H1 (cell line): ENCODE measurements around the gene MPDU1. TPM values are rescaled to one million over a fixed set of nuclear protein-coding genes. Genes with fewer than 3 reads are reported as not detected.

Experiments
- BACH1 ChIP-seq: IDR thresholded peaks from 2 replicates; pipeline ENCODE4 v1.6.1; 2012; ENCODE audit warnings: low read length, improper control_type of control experiment
- RAD21 ChIP-seq, 2 experiments: IDR thresholded peaks in 1 of 2; conservative IDR thresholded peaks in 1 of 2; 2 replicates each; pipeline ENCODE4 v1.6.1; 2011; ENCODE audit warnings: low read depth in 2 of 2, low read length in 2 of 2, improper control_type of control experiment in 1 of 2, inconsistent platforms in 1 of 2, mild to moderate bottlenecking in 1 of 2, moderate library complexity in 1 of 2
- SIN3A ChIP-seq, 2 experiments: IDR thresholded peaks in 1 of 2; conservative IDR thresholded peaks in 1 of 2; 2 replicates each; pipeline ENCODE4 v1.6.1; 2011 to 2012; ENCODE audit warnings: low read length in 2 of 2, improper control_type of control experiment in 1 of 2, low read depth in 1 of 2, mild to moderate bottlenecking in 1 of 2
- SRF ChIP-seq: IDR thresholded peaks from 2 replicates; pipeline ENCODE4 v1.6.1; 2011; ENCODE audit warnings: mild to moderate bottlenecking, low read depth, low read length, moderate library complexity
- polyA plus RNA-seq, 7 experiments: library from polyadenylated mRNA; depleted of rRNA in 3 of 7; stranded (reverse) in 5 of 7; unstranded in 2 of 7; fragments of >200 nt in 5 of 7; fragments of 200-250 nt in 2 of 7; gene quantifications; 1 replicate in 5 of 7; 2 replicates in 1 of 7; 4 replicates in 1 of 7; pipeline versions ENCODE4 v1.2.1 to v1.2.3, GENCODE V29; 2011 to 2013; ENCODE audit warnings: missing spikeins in 2 of 7, mixed read lengths in 2 of 7
- total RNA-seq: library from RNA; stranded (reverse); fragmentation: NEBNext Ultra II Directional; extraction: Animal tissue kit (Norgen Biotek cat#: 25700); gene quantifications from 2 replicates; pipeline ENCODE4 v1.2.1, GENCODE V29; 2021

MPDU1 gene
- total and polyA plus RNA-seq, 2 of the 8 experiments (the other 6 are each of a cell fraction or from before 2014, with no cell fraction given) = 63.2 to 142 TPM

DNA sequence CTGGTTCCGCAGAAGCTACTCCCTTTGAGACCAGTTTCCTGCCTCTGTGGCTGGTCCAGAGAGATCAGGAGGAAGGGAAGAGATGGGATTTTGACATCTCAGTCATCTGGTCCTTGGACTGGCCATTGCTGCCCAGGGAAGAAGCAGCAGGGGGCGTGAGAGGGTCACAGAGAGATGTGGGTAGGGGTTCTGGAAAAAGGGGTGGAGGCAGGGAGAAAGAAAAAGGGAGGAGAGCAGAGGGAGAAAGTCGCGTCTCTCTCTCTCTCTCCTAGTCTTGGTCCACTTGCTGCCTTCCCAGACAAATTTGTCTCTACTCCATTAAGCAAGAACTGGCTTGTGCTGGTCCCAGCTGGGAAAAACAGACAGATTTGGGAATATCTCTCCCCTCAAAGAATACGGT lies 50.7 kb downstream of the MPDU1 start (continued):
- TF ChIP-seq RAD21 (IDR thresholded peaks at IDR 0.05 in 1 of 2, conservative IDR thresholded peaks at IDR 0.05 in 1 of 2; ENCODE audit: low read depth in 2 of 2, low read length in 2 of 2) (peak; percentile 81 to 89), BACH1 (no peak), SIN3A (conservative IDR thresholded peaks at IDR 0.05 in 1 of 2, IDR thresholded peaks at IDR 0.05 in 1 of 2; ENCODE audit: low read depth in 1 of 2, low read length in 2 of 2) (peak in 1 of 2 experiments; percentile 57; a peak in 1 of 4 replicates), SRF (no peak)
